DLD1 (cell line): ENCODE results near the gene NDUFAF2.
"Not testable (repeated sequence)": the region's sequence is repeated elsewhere in the genome, so short reads cannot be mapped to it uniquely, and the experiment has no call there.

ENCODE experiments used
- in situ Hi-C: cut with HindIII; loops from 2 replicates; pipeline ENCODE4 v1.10.0; 2017; ENCODE audit warnings: low sequenced_read_pairs

NDUFAF2 gene

GRCh38 chr5:60992871-60993270 is 47.9 kb downstream of the NDUFAF2 start:
- in situ Hi-C loops: no loop called here

- in situ Hi-C loops: no loop called here
These were observed 48.4 kb downstream of the NDUFAF2 start for GRCh38 chr5:60993425-60993824.

GRCh38 chr5:60993875-60994571 is 49.0 kb downstream of the NDUFAF2 start:
- in situ Hi-C loops: no loop called here

GRCh38 chr5:60996368-60996767 is 51.4 kb downstream of the NDUFAF2 start:
- in situ Hi-C loops: no loop called here

GRCh38 chr5:60997721-60998120 is 52.7 kb downstream of the NDUFAF2 start:
- in situ Hi-C loops: no loop called here

GRCh38 chr5:61000887-61001286 is 55.9 kb downstream of the NDUFAF2 start:
- in situ Hi-C loops: no loop called here

GRCh38 chr5:61001647-61002046 is 56.6 kb downstream of the NDUFAF2 start:
- in situ Hi-C loops: no loop called here

GRCh38 chr5:61002611-61003355 is 57.8 kb downstream of the NDUFAF2 start:
- in situ Hi-C loops: no loop called here

- in situ Hi-C loops: no loop called here
These were observed 59.4 kb downstream of the NDUFAF2 start for GRCh38 chr5:61004448-61004847.

GRCh38 chr5:61009907-61010306 is 64.9 kb downstream of the NDUFAF2 start:
- in situ Hi-C loops: no loop called here

GRCh38 chr5:61010467-61011454 is 65.8 kb downstream of the NDUFAF2 start:
- in situ Hi-C loops: no loop called here

- in situ Hi-C loops: no loop called here
These were observed 73.1 kb downstream of the NDUFAF2 start for GRCh38 chr5:61018062-61018461.

GRCh38 chr5:61019642-61020041 is 74.6 kb downstream of the NDUFAF2 start:
- in situ Hi-C loops: no loop called here

GRCh38 chr5:61020415-61020814 is 75.4 kb downstream of the NDUFAF2 start:
- in situ Hi-C loops: no loop called here

GRCh38 chr5:61023131-61023530 is 78.1 kb downstream of the NDUFAF2 start:
- in situ Hi-C loops: no loop called here

GRCh38 chr5:61026004-61026403 is 81.0 kb downstream of the NDUFAF2 start:
- in situ Hi-C loops: no loop called here

- in situ Hi-C loops: no loop called here
These were observed 83.4 kb downstream of the NDUFAF2 start for GRCh38 chr5:61028382-61028781.

- in situ Hi-C loops: no loop called here
These were observed 84.6 kb downstream of the NDUFAF2 start for GRCh38 chr5:61029456-61030162.

- in situ Hi-C loops: no loop called here
These were observed 85.1 kb downstream of the NDUFAF2 start for GRCh38 chr5:61030163-61030482.

GRCh38 chr5:61031301-61031700 is 86.3 kb downstream of the NDUFAF2 start:
- in situ Hi-C loops: not testable (repeated sequence)

- in situ Hi-C loops: no loop called here
These were observed 99.5 kb downstream of the NDUFAF2 start for GRCh38 chr5:61044545-61044944.
